Kidney (tissue), 14 donors: ENCODE data around the gene YWHAH. TPM values are rescaled to one million over a fixed set of nuclear protein-coding genes. Genes with fewer than 3 reads are reported as not detected.
A peak's percentile ranks its signal among the peaks of the same experiment; 100 is the strongest.

Source experiments
- DNase-seq, 5 donors: peaks; one replicate each; pipeline ENCODE4 v3.0.0-alpha.2; 2013 to 2020
- FAIRE-seq: peaks from 2 replicates; lab custom pipeline; 2012; peaks lifted over from hg19 to GRCh38; lab: Jason Lieb, UNC
- H3K27ac ChIP-seq, 2 donors: one replicate each; pipeline ENCODE4 v1.7.0; 2013; ENCODE audit warnings: low read depth in 2 of 2, low read length in 2 of 2, inconsistent platforms in 1 of 2
- H3K27me3 ChIP-seq: one replicate; pipeline ENCODE4 v1.7.1; 2013; ENCODE audit warnings: low read length, inconsistent platforms; ENCODE audit not compliant: control insufficient read depth, insufficient read depth
- H3K36me3 ChIP-seq, 3 donors: one replicate each; pipeline versions ENCODE4 v1.7.0 to v1.7.1; 2013; ENCODE audit warnings: low read length in 3 of 3, control low read depth in 1 of 3, inconsistent platforms in 1 of 3; ENCODE audit not compliant: insufficient read depth in 3 of 3, control insufficient read depth in 2 of 3
- H3K4me1 ChIP-seq, 3 donors: one replicate each; pipeline versions ENCODE4 v1.7.0 to v1.7.1; 2013; ENCODE audit warnings: low read length in 3 of 3, inconsistent platforms in 1 of 3, low read depth in 1 of 3; ENCODE audit not compliant: control insufficient read depth in 2 of 3, insufficient read depth in 2 of 3
- H3K4me3 ChIP-seq, 3 donors: one replicate each; pipeline versions ENCODE4 v1.7.0 to v1.8.1; 2013; ENCODE audit warnings: low read length in 3 of 3, control low read depth in 1 of 3, inconsistent platforms in 1 of 3
- H3K9ac ChIP-seq, 3 donors: one replicate each; pipeline versions ENCODE4 v1.7.0 to v1.7.1; 2013; ENCODE audit warnings: low read length in 3 of 3, control low read depth in 1 of 3, inconsistent platforms in 1 of 3
- H3K9me3 ChIP-seq, 3 donors: one replicate each; pipeline versions ENCODE4 v1.7.0 to v1.7.1; 2013; ENCODE audit warnings: low read length in 3 of 3, control low read depth in 1 of 3, inconsistent platforms in 1 of 3; ENCODE audit not compliant: control insufficient read depth in 2 of 3, insufficient read depth in 1 of 3
- CTCF ChIP-seq: IDR thresholded peaks from 3 replicates; pipeline ENCODE4 v1.5.1; 2012; ENCODE audit warnings: mild to moderate bottlenecking, moderate library complexity, borderline replicate concordance; ENCODE audit not compliant: insufficient read depth; ENCODE audit errors: extremely low read depth
- intact Hi-C: fragments of 100-400 bp; cut with DNase I; formaldehyde crosslinking; loops from one replicate; pipeline ENCODE4 v1.11.1; 2022
- polyA plus RNA-seq: library from polyadenylated mRNA; stranded (reverse); fragments of 350-450 nt; fragmentation: Illumina TruSeq; extraction: RNeasy Lipid Tissue Mini Kit (QIAGEN cat#74804); gene quantifications from one replicate; pipeline ENCODE4 v1.2.3, GENCODE V29; 2014; ENCODE audit warnings: low read depth, low replicate concordance; ENCODE audit not compliant: insufficient read depth
- total RNA-seq: library from RNA; stranded (reverse); fragmentation: NEBNext Ultra II Directional; extraction: Animal tissue kit (Norgen Biotek cat#: 25700); gene quantifications from one replicate; pipeline ENCODE4 v1.2.1, GENCODE V29; 2021
- donor health status: control.
- donor health status: control.
- donor health status: control.
- donor health status: control.
- donor health status: control.
- donor health status: DM: yes; HTN: yes; CAD: no.
- donor health status: Normal renal cell carcinoma (clear cell type).

The YWHAH gene
- total and polyA plus RNA-seq, 2 donors from 2014 or later, result 82.0 to 274 TPM

DNA sequence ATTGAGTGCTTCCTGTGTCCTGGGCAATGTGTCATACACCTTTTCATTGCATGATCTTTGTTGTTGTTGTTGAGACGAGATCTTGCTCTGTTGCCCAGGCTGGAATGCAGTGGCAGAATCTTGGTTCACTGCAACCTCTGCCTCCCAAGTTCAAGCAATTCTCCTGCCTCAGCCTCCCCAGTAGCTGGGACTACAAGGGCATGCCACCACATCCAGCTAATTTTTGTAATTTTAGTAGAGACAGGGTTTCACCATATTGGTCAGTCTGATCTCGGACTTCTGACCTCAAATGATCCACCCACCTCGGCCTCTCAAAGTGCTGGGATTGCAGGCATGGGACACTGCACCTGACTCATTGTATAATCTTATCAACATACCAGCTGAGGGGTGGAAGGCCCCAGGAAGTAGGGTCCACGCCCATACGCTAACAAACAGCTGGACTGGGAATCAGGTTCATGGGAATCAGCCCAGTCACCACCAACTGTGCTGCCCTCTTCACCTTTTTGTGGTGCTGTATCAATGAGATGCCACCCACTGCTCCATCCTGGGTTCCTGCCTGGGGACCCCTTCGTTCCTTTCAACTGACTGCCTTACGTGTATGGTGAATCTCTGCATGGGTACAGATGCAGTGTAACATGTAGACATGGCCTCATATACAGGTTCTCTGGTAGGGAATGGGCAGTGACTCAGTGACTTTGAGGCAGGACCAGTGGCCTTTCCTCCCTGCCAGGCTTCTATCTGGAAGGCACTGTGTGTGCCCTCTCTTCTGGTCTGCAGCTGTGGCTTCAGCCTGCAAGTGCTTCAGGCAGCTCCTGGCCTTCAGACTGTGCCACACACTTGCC is 32.5 kb upstream of the YWHAH start:
- no peak for FAIRE-seq
- Histone ChIP-seq H3K4me3 (no peak overlapping the region), H3K4me1 (no peaks in the 10 kb centered on the region), H3K27me3 (no peaks in the 10 kb centered on the region), H3K27ac (no peak overlapping the region), H3K9me3 (no peaks in the 10 kb centered on the region), H3K36me3 (peaks cover 0 to 3% (median 0%) of the 10 kb centered on the region in 3 donors), H3K9ac (no peak overlapping the region)
- DNase-seq, result peak in 1 of 5 donors; percentile 15
- no peak for TF ChIP-seq CTCF
- intact Hi-C loops, result no loop called here

- FAIRE-seq (no peak), DNase-seq (no peak)
- Histone ChIP-seq H3K27me3 (no peaks in the 10 kb centered on the region), H3K9me3 (no peaks in the 10 kb centered on the region), H3K27ac (no peak overlapping the region), H3K4me1 (no peaks in the 10 kb centered on the region), H3K4me3 (no peak overlapping the region), H3K9ac (no peak overlapping the region), H3K36me3 (peaks cover 0 to 3% (median 0%) of the 10 kb centered on the region in 3 donors)
- intact Hi-C loops, result no loop called here
- no peak for TF ChIP-seq CTCF
Measured at GRCh38 chr22:31912407-31912743, 32.0 kb upstream of the YWHAH start.

GRCh38 chr22:31915586-31915985 is 28.7 kb upstream of the YWHAH start:
- H3K27ac ChIP-seq, result no peak overlapping the region
- H3K4me3 ChIP-seq, result no peak overlapping the region
- no peak overlapping the region for H3K9ac ChIP-seq
- no peaks in the 10 kb centered on the region for H3K4me1 ChIP-seq
- H3K36me3 ChIP-seq, result no peaks in the 10 kb centered on the region
- TF ChIP-seq CTCF, result no peak
- DNase-seq (no peak), FAIRE-seq (no peak)
- intact Hi-C loops, result no loop called here
- no peaks in the 10 kb centered on the region for H3K9me3 ChIP-seq
- H3K27me3 ChIP-seq, result no peaks in the 10 kb centered on the region
